GM18951 (cell line): ENCODE measurements around the gene CACNA1C.

Source experiments
- POLR2A ChIP-seq: IDR thresholded peaks from 4 replicates; pipeline ENCODE4 v1.6.1; 2011; ENCODE audit warnings: mild to moderate bottlenecking; ENCODE audit not compliant: insufficient read length, insufficient read depth; ENCODE audit errors: extremely low read depth
- in situ Hi-C: fragments of 300-500 bp; cut with MboI; formaldehyde crosslinking; loops from one replicate; pipeline ENCODE4 v1.12.0; 2022; ENCODE audit warnings: low sequenced_read_pairs, mixed read lengths, inconsistent platforms; ENCODE audit not compliant: unreplicated experiment

The CACNA1C gene

DNA sequence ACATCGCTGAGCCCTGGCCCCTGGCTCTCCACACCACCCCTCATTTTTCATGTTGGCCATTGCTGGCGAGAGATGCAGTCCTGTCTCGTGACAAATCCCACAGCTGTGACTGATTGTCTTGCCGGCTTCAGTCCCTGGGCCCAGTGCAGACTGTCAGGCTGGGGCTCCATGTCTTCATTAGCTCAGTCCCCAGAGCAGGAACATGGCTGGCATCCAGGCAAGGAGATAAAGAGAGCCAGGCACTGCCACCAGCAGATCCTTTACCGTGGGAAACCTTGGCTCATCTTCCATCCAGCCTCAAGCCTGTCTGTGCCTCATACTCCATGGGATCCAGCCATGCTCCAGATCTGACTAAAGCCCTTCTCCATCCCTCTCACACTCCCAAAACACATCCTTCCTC, 457.3 kb downstream of the CACNA1C start:
- TF ChIP-seq POLR2A: no peak
- in situ Hi-C loops: no loop called here

DNA sequence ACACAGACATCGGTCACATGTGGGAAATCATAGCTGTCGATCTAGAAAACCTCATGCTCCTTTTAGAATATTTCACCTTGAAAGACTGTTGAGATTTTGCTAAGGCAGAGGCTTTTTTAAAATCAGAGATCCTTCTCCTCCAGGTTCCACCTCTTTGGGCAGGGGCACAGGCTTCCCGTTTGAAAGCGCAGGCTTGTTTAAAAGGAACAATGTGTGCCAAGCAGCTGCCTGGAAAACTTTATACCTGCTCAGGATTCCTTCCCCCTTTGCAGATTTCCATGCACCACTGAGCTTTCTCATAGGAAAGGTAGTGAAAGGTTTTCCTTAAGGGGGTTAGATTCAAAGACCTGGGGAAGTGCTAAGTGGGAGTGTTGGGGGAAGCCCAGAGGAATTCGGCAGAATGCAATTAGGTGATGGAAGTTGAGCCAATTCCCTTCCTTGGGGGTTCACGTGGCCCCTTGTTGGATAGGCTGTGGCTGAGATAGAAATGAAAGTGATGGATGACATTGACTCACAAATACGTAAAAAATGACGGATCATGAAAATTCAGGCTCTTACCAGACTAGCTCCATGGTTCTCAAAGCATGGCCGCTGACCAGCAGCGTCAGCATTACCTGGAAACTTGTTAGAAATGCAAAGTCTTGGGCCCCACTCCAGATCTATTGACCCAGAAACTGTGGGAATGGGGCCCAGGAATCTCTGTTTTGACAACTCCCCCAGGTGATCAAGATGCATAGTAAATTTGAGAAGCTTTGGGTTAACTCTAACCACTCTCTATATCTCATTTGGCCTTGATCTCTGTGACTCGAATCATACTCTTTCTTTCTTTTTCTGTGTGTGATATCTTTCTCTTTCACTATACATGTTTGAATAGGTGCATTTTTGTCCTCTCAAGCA, 460.6 kb downstream of the CACNA1C start:
- TF ChIP-seq POLR2A: no peak
- in situ Hi-C loops: no loop called here

DNA sequence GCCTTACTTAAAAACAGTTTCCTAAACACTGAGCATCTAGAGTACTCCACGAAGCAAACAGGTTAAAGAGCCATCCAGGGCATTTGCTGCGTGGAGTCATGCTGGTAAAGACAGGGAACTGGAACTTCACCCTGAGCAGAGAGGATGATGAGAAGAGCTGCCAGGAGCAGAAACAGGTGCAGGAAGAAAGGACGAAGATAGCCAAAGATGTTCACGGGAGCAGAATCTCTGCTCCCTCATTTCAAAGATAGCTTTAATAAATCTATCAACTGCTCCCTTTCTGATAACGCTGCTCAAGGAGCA, 461.2 kb downstream of the CACNA1C start:
- in situ Hi-C loops: no loop called here
- no peak for TF ChIP-seq POLR2A

DNA sequence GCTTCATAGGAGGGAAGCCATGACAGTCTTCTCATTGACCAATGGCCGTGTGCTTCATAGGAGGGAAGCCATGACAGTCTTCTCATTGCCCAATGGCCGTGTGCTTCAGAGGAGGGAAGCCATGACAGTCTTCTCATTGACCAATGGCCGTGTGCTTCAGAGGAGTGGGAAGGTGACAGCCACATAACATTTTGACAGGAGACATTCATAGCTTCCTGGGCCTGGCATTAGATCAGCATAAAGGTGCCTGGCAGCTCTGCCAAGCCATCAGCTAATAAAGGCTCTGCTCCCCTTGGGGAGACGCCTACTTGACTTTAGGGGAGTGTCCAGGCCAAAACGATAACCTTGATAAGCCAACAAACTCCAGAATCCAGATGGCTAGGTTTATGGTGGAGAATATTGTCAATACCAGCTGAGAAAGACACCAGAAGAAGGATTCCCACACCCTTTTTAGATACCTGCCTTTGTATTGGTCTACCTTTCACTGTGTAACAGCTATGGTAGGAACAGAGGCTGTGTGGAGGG, 468.0 kb downstream of the CACNA1C start:
- no peak for TF ChIP-seq POLR2A
- in situ Hi-C loops: no loop called here

DNA sequence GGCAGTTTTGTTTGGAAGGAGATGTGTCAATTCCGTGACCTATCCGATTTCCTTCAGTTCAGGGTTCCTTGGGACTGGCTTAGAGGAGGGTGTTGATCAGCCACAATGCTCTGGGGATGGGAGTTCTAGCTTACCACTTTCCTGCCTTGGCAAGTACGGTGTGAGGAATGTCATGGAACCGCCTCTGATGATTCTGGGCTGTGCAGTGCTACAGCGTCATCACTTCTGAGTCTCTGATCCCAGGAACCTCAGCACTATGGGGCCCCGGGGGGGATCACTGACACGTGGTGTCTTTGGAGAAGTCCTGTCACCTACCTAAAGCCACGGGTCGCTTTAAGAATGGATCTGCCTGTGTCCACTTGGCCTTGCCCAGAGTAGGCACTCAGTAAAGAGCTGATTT, 470.5 kb downstream of the CACNA1C start:
- in situ Hi-C loops: no loop called here
- no peak for TF ChIP-seq POLR2A

DNA sequence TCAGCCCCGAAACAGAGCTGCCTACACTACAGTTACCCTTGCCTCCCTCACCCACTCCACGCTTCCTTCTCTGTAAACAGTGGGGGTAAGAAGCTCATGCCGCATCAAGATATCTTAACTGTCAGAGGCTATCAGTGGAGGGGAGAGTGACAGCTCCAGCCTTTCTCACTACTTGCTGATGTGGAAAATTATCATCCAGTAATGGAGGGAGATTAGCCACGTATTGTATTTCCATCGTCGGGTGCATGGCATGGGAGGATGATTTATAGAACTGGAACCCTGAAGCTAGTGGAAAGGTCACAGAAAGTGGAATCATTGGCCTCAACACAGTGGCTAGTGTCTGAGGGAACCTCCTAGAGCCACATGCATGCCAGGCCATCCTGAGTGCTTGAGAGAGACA, 471.1 kb downstream of the CACNA1C start:
- TF ChIP-seq POLR2A: no peak
- in situ Hi-C loops: no loop called here

DNA sequence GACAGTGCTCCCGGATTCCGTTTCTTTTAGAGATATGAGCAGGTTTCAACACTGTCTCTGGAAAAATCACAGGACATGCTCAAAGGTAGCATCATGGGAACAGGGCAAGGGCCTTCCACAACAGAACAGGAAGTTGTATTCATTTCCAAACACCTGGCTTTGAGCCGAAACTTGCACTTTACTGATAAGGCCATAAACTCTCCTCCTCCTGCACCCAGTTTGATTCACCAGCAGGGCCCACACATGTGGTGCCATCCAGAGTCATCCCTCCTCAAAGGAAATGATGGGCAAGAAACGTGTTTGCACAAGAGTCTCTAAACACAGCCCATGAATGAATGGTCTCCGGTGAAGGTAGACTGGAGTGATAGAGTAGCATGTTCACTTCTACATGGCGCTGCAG, 473.6 kb downstream of the CACNA1C start:
- TF ChIP-seq POLR2A: no peak
- in situ Hi-C loops: no loop called here

DNA sequence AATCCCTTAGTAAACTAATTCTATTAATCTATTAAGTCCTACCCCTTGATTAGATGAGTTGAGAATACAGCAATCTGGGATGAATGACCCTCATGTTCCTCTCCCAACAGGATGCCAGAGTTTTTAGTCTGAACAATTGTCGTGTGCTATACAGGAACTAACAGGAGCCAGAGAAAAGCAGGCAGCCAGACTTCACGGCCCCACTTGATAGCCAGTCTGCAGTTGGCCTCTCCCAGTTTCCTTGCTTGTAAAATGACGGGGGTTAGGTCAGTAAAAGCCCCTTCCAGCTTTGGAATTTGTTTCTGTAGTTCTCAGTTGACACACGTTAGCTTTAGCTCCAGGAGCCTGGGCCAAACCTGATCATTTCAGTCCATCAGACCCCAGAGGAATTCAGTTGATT, 475.2 kb downstream of the CACNA1C start:
- in situ Hi-C loops: no loop called here
- TF ChIP-seq POLR2A: no peak

DNA sequence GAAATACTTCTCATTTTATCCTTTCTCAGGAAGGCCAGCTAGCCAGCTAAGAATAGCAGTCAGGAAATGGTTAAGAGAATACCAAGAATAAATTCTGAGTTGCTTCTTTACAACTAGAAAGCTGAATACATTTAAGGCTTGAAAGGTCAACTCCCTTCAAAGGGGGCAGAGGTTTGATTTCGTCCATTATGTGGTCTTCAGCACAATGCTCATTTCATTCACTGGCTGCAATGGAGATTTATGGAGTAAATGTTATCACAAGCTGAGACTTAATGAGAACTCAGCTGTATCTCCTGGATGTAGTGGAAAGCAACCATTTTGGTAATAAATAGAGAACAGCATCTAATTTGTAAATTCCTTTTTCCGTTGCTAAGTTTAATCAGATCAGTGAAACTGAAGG, 477.0 kb downstream of the CACNA1C start:
- TF ChIP-seq POLR2A: no peak
- in situ Hi-C loops: no loop called here

DNA sequence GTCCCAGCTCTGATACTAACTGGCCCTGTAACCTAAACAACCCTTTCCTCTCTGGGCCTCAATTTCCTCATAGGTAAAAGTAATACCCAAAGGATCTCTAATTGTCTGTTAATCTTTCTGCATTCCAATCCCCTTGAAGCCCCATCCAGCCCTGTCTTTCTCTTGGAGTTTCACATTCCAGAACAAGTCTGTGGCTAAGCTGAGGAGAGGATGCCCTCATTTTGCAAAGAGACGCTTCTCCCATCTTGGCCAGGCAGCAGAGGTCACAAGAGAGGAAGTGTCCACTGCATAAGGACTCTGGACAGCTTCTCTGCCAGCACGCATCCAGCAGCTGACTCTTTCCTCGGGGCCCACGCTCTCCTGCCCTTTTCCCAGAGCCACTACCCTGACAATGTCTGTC, 478.6 kb downstream of the CACNA1C start:
- in situ Hi-C loops: no loop called here

DNA sequence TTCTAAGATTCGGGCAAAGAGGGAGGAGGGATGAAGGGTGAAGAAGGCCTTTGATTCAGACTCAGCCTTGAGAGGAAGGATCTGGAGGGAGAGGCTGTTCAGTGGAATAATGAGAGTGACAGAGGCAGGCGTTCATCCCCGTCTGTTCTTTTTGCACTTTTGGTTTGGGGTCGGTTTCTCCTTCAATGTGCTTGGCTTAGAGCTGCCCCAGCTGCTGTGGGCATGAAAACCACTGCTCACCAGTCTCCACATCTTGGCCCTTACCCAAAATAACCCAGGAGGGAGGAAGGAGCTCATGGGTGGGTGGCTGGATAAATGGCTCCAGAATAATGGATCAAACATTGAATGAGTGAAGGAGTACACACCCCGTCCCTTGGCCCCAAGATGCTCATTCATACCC, 480.2 kb downstream of the CACNA1C start:
- TF ChIP-seq POLR2A: no peak
- in situ Hi-C loops: no loop called here

More for the DNA sequence above, 478.6 kb downstream of the CACNA1C start:
- TF ChIP-seq POLR2A: no peak

DNA sequence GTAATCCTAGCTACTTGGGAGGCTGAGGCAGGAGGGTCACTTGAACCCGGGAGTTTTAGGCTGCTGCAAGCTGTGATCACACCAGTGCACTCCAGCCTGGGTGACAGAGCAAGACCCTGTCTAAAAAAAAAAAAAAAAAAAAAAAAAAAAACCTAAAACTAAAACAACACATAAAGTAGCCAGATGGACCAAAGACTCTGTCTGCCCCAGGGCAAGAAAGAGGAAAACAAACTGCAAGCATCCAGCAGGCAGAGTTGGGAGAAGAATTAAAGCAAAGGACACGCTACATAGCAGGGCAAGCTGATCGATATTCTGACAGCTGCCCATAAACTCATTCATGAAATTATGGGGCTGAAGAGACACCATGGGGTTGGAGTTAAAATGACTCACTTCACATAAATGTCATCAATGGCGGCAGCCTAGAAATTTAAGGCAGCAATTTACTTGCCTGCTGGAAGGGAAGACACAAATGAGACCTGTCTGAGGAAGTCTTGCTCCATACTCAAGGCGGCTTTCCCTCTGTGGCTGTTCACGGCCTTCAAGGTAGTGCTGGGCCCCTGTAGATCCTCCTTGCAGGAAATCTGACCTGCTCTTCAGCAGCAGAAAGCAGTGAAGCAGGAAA, 482.9 kb downstream of the CACNA1C start:
- TF ChIP-seq POLR2A: no peak
- in situ Hi-C loops: no loop called here

DNA sequence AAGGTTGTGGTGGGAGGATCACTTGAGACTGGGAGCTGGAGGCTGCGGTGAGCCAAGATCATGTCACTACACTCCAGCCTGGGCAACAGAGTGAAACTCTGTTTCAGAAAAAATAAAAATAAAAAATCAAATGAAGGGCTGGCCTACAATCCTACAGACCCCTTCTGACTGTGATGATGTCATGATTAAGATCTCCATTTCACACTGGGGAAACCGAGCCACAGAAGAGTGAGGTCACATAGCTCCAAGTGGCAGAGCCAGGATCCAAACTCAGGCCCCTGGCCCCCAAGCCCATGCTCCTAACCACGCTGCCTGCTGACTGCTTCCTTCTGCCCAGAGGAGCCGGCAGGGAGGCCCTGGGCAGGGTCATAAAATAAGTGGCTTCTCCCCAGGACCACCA, 483.9 kb downstream of the CACNA1C start:
- in situ Hi-C loops: no loop called here
- no peak for TF ChIP-seq POLR2A
